RCC 7860 (cell line): ENCODE results near the gene PFDN1.
A peak's percentile ranks its signal among the peaks of the same experiment; 100 is the strongest.

ENCODE experiments used
- DNase-seq: peaks from one replicate; pipeline ENCODE4 v3.0.0-alpha.2; 2015; ENCODE audit warnings: low spot score
- FAIRE-seq: peaks from 2 replicates; lab custom pipeline; 2012; peaks lifted over from hg19 to GRCh38; lab: Jason Lieb, UNC

The PFDN1 gene

DNA sequence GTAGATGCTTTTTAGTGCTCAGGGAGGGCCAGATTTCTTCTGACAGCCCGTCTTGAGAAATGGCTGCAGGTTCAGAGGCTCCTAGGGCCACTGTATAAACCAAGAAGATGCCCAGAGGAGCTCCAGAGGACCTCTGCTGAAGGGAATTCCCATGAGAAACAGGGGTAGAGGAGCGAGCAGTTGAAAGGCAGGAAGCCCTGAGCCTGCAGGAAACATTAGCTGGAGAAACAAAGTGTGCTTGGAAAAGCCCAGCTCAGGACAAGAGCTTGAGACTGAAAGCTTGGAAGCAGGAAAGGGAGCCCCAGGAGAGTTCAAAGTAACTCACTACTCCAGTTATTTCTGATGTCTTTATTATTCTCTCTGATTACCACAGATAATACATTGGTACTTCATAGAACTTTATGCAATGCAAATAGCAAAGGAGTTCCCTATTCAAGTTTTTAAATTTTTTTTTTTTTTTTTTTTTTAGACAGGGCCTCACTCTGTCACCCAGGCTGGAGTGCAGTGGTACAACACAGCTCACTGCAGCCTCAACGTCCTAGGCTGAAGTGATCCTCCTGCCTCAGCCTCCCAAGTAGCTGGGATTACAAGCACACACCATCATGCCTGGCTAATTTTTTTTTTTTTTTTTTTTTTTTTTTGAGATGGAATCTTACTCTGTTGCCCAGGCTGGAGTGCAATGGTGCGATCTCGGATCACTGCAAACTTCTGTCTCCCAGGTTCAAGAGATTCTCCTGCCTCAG is 27.0 kb upstream of the PFDN1 start:
- FAIRE-seq (no peak), DNase-seq (no peak)

DNA sequence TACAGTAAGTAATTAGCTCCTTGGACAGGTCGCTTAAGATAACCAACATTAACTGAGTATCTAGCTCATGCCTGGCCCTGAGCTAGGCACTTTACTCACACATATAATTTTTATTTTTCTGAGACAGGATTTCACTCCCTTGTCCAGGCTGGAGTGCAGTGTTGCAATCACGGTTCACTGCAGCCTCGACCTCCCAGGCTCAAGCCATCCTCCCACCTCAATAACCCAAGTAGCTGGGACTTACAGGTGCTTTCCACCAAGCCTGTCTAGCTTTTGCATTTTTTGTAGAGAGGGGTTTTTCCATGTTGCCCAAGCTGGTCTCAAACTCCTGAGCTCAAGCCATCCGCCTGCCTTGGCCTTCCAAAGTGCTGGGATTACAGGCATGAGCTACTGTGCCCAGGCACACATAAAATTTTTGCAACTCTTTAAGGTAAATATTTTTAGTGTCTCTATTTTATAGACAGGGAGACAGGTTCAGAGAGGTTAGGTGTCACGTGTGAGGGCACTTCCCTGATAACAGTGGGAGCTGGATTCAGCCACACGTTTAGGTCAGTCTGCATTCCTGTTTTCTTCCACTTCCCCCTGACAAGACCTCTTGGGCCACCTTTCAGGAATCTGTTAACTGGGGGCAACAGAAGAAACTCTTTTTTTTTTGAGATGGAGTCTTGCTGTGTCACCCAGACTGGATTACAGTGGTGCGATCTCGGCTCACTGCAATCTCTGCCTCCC is 25.3 kb upstream of the PFDN1 start:
- no peak for DNase-seq
- FAIRE-seq, result no peak

DNA sequence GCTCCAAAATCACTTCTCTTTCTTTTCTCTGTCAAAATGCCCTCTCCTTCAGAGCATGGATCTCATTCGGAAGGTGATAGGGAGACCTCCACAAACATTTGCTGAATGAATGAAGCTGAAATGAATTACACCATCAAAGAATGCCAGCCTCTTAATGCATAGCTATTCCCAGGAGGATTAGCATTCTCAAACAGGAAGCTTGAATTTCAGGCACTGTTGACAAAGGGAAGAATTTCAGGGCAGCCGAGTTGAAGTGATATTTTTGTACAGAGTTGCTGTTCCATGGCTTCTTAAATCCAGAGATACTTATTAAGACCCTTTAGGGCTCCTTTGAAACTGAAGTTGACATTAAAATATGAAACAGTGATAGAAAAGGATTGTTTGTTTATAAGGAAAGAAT is 24.7 kb upstream of the PFDN1 start:
- DNase-seq (no peak), FAIRE-seq (no peak)

DNA sequence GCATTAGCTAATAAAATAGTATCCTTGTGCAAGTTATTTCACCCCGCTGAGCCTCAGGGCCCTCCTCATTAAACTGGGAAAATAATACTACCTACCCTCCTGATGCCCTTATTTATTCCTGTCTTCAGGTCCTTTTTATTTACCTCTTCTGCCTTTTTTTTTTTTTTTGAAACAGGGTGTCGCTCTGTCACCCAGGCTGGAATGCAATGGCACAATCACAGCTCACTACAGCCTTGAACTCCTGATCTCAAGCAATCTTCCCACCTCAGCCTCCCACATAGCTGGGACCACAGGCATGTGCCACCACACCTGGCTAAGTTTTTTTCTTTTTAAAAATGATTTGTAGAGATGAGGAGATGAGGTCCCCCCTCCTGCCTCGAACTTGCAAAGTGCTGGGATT is 22.6 kb upstream of the PFDN1 start:
- no peak for DNase-seq
- FAIRE-seq, result no peak

DNA sequence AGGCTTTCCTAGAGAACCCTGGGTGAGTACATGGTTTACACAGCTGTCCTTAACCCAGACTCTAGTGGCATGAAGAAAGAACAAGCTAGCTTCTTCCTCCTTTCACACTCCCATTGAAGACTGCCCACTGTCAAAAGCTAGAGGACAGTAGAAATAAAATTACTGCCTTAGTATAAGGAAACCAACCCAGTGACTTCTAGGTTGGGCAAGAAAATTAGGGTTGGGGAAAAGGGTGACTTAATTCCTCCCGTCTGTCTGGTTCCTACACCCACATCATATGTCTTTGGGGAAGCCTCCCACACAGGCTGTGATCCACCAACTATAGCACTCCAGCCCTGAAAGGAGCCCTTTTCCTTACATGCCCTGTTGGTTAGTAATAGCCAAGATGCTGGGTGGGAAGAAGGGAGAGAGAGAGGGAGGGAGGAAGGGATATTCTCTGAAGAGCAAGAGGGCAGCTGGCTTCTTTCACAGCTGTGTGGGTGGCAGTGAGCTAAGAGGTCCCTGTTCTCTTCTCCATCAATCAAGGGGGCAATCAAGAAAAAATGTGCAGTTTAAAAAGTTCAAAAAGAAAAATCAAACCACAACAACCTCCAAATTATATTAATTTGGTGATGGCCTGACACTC is 21.8 kb upstream of the PFDN1 start:
- DNase-seq (peak; percentile 56), FAIRE-seq (no peak)

DNA sequence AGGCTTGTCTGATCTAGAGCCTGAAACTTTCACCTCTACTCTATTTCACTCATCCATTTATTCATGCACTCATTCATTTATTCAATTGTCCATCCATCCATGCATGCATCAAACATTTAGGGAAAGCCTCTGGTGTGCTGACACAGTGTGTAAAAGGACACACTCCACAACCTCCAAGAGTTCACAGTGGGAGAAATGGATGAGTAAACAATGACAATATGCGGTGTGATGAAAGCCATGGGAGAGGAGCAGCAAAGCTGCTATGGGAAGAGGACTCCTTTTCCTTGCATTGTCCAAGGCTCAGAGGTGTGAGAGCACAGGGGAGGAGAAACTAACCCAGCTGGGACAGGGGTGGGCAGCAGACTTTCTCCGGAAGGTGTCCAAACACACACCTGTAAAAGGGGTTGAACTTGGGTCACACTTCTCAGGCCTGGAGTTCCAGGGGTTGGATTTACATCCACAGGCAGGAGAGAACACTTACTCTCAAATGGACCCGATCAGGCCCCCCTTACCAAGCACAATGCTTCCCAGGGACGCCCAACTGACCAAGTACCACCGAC is 21.2 kb upstream of the PFDN1 start:
- peak; percentile 80 for FAIRE-seq
- DNase-seq, result peak; percentile 86

DNA sequence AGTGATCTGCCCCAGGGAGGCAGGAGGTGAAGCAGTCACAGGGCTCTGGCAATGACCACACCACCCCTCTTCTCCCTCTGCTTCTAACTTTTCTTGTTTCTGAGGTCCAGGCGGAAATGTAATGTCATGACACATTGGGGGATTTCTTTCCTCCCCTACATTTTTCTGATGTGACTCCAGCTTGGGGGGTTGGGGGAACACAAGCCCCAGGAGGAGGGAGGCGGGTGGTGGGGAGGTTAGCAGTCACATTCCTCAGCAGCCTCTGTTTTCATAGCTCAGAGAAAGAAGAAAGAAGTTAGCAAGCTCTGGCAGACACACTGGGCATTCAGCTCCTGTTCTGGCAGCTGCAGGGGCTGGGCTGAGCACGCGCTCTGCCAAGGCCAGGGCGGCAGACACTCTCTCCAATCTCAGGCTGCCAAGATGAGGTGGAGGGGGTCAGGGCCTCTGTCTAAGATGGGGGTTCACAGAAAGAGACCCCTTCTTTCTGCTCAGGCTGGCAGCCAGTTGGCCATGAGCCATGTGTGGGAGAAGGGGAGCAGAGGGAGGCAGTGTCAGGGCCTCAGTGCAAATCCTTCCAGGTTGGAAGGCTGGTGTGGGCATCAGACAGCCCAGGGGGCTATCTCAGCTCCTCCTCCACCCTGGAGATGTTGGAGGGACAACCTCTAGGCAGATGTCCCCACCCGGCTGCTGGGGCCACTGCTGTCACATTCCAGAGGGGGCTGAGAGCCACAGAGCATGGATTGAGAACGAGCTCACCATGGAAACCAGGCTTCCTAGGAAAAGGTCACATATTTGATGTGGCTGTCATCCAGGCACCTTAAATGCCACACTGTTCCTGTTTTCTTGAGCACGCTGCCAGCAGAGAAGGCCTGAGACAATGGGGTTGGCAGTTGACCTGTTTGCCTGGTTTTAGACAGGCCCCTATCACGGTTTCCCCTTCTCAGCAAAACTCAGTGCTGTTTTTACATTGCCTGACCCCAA is 20.1 kb upstream of the PFDN1 start:
- FAIRE-seq (peak; percentile 89), DNase-seq (peak; percentile 98)

DNA sequence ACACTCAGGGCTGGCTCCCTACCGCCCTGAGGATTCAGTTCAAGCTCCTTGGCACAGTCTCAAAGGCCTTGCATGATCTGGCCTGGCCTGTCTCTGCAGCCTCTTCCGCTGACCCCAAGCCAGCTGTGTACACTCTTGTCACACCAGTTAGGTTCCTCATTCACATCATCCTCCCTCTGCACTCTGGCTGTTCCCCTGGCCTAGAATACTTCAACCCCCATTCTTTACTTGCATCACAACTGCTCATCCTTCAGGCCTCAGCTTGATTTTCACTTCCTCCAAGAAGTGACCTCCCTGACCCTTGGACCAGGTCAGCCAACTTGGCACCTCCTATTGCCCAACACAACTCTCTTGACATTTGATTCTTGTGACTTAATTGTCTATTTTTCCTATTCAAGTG is 18.9 kb upstream of the PFDN1 start:
- no peak for DNase-seq
- FAIRE-seq, result no peak

DNA sequence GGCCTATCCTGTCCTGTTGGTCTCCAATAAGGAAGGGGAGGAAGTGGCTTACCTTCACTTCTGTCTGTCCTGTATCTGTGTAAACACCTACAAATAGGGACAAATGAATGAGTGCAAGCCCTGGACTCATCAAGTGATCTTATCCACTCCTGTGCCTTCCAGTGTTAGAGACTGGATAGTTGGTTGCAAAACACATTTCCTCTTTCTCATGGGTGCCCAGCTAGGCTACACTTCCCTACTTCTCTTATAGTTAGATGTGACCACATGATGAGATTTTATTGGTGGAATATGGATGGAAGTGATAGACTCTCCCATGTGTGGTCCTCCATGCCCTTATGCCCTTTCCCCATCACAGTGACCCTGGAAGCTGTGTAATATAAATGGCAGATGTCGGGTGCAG is 16.9 kb upstream of the PFDN1 start:
- FAIRE-seq (no peak), DNase-seq (no peak)

DNA sequence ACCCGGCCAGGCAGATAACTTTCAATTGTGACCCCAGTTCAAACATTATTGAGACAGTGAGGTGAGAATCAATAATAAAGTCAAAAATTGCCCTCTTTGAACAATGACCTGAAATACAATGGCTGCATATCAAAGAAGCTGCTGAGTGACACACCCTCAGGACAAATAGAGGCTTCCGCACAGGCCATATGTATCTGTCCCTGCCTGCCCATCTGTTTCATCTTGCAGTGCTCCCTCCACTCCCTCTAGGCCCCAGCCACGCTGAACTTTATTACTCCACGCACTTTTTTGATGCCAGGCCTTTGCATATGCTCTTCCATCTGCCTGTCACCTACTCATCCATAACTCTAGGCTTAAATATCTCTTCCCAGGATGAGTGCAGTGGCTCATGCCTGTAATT is 15.9 kb upstream of the PFDN1 start:
- no peak for DNase-seq

DNA sequence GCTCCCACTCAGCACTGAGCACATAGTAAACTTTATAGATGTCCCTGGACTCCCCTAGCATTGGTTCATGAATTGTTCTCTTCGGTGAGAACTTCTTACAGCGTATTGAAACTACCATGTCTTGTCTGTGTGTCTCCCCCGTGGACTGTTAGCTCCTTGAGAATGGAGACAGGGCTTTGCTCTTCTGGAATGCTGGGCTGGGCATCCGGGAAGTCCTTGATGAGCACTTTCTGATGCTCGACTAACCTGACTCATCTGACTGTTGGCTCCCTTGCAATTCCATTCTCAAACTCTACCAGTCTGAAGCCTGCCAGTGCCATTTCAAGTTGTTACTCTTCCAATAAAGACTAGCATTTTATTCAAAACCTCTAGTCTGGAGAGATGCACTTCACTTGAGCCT is 15.0 kb upstream of the PFDN1 start:
- FAIRE-seq, result peak; percentile 80
- DNase-seq, result peak; percentile 84

More for the DNA sequence above, 15.9 kb upstream of the PFDN1 start:
- no peak for FAIRE-seq

DNA sequence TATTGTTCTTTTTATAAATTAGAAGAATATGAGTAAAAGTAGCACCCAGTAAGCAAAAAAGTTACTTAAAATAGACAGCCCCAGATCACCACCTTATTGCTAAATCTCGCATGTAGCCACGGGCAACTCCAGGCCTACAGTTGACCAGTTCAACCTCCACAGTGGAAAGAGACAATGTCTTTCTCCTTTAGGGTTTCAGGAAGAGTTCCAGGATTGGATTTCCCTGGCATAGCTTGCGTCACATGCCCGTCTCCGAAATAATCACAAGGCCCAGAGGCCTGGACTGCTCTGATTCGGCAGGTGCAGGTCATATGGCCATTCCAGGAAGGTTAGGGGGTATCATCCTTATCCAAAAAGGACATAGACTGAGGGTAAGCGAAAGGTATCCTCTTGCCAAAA is 9.9 kb upstream of the PFDN1 start:
- no peak for FAIRE-seq
- DNase-seq, result no peak

DNA sequence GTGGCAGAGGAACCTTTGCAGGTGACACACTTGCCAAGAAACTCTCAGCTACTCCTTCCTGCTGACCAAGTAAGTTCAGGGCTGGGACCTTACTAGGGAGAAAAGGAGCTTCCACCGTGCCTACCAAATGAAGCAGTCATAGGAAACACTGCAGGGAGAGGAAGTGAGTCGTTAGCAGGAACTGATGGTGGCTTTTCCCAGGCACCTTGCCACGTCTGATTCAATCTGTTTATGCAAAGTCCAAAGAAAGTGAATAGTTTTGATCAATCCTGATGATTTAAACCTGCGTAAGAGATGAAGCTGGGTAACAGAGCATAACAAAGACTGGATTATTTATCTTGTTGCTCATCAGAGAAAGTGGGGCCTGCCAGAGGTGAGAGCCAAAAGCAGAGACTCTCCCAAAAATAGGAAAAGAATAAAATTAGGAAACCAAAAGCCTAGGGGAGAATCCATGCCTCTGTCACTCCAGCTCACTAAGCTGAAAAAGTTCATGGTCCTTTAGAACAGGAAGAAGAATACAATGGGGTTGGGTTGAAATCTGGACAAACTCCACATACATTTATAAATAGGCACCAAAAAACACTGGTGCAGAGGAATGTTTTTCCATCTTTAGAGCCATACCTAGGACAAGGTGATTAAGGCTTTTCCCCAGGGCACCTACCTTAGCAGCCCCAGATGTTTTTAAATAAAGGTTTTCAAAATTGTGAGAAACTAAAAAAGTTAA is 9.3 kb upstream of the PFDN1 start:
- peak; percentile 83 for FAIRE-seq
- DNase-seq, result peak; percentile 96

DNA sequence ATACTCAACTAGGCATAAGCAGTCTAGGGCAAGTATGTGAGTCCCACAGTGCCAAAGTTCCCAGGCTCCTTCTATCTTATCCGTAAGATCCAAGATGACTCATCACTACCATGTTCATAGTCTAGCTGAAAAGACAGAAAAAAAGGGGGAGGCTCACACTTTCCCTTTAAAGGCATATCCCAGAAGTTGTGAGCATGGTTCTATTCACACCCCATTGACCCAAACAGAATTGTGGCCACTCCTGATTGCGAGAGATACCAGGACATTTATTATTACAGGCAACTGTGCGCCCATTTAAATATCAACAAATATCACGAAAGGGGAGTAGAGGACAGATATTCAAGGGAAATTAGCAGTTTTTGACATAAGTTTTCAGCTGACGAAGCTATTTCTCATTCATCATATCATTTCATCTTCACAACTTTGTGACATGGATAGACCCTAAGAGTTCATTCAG is 8.1 kb upstream of the PFDN1 start:
- FAIRE-seq (peak; percentile 80), DNase-seq (peak; percentile 87)

DNA sequence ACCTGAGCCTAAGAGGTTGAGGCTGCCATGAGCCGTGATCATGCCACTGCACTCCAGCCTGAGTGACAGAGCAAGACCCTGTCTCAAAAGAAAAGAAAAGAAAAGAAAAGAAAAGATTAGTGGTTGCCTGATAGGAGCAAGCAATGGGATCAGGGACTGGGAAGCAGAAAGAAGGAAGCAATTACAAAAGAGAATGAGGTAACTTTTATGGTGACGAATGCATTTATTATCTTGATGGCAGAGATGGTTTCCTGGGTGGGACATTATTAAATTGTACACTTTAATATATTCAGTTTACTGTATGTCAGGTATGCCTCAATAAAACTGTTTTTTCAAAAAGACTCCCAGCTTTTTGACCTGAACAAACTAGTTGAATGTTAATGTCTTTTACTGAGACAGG is 7.5 kb upstream of the PFDN1 start:
- no peak for FAIRE-seq
- no peak for DNase-seq

DNA sequence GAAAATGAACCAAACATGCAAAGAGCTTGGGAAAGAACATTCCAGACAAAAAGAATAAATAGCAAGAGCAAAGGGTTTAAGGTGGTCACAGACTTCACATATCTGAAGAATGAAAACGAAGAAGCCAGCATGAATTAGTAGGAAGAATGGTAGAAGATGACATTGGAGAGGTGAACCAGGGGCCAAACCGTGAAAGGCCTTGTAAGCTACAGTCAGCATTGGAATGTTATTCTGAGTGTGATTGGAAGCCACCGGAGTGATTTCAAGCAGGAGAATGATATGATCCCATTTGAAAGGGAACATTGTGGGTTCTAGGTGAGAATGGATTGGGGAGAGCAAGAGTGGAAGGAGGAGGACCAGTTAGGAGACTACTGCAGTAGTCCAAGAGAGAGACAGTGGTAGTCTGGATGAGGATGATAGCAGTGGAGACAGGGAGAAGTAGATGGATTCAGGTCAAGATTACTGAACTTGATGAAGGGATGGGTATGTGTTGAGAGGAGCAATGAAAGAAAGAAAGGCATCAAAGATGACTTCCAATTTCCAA is 6.9 kb upstream of the PFDN1 start:
- no peak for DNase-seq
- no peak for FAIRE-seq

DNA sequence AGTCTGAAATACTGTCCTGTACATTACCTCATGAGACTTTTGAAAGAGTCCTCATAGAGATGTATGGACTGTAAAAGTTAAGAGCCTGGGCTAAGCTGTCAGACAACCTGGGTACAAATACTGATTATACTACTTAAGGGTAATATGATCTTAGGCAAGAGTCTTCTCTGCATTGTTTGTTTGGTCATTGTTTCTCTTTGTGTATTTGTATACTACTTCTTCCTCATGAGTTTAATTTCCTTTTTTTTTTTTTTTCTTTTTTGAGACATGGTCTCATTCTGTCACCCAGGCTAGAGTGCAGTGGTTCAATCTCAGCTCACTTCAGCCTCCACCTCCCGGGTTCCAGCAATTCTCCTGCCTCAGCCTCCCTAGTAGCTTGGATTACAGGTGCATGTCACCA is 2.6 kb upstream of the PFDN1 start:
- FAIRE-seq, result no peak
- DNase-seq, result no peak

DNA sequence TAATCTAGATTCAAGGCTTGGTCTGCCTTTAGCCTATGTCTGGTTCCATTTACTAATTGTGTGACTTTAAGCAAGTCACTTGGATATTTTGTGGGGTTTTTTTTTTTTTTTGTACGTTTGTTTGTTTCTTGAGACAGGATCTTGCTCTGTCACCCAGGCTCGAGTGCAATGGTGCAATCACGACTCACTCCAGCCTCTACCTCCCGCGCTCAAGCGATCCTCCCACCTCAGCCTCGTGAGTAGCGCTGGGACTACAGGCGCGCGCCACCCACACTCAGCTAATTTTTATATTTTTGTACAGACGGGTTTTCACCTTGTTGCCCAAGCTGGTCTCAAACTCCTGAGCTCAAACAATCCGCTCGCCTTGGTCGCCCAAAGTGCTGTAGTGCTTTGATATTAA is 1.1 kb upstream of the PFDN1 start:
- FAIRE-seq, result no peak
- no peak for DNase-seq

DNA sequence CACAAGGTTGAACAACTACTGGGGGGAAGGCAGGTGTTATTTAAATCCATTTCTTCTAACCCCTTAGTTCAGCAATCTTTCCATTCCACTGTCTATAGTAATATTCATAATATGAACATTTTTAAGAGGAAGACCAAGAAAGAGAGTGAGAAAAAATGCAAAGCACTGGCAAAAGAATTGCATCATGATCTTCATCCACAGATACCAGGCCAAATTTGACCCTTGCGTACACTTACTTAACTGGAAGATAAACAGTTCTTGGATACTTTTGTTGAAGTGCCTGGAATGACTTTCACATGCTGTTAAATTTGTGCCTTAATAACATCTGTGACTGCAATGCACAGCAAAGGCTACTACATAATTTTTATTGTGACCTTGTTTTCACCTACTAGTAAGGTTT is 1.8 kb downstream of the PFDN1 start:
- FAIRE-seq, result no peak

DNA sequence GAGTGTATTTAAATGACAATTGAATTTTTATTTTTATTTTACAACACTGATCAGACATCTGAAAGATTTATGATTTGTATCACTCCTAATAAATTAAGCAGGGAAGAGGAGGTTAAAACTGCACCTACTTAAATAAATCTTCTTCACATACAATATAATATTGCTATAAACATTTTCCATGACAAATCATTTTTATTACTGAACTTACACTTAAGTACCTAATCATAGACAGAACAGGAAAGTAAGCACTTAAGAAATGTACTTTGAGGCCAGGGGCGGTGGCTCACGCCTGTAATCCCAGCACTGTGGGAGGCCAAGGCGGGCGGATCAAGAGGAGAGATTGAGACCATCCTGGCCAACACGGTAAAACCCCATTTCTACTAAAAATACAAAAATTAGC is 3.8 kb downstream of the PFDN1 start:
- FAIRE-seq, result no peak
- no peak for DNase-seq

More for the DNA sequence above, 1.8 kb downstream of the PFDN1 start:
- DNase-seq, result no peak
